Kidney epithelial cell (primary cell): ENCODE measurements around the gene IFT20. TPM values are rescaled to one million over a fixed set of nuclear protein-coding genes. Genes with fewer than 3 reads are reported as not detected.

Source experiments
- DNase-seq: peaks from one replicate; pipeline ENCODE4 v3.0.0-alpha.2; 2010; ENCODE audit warnings: low read depth
- H3K27me3 ChIP-seq: 2 replicates; pipeline ENCODE4 v1.6.0; 2011; ENCODE audit warnings: low read length; ENCODE audit not compliant: control insufficient read depth, insufficient read depth
- H3K36me3 ChIP-seq: 2 replicates; pipeline ENCODE4 v1.5.1; 2011; ENCODE audit warnings: low read length; ENCODE audit not compliant: control insufficient read depth, insufficient read depth
- H3K4me3 ChIP-seq: 2 replicates; pipeline ENCODE4 v1.5.1; 2011; ENCODE audit warnings: low read depth, mild to moderate bottlenecking, control low read depth, low read length
- total RNA-seq: library from RNA; depleted of rRNA; stranded (reverse); fragments of >200 nt; gene quantifications from 2 replicates; pipeline ENCODE4 v1.2.3, GENCODE V29; 2015
- TF ChIP-seq, protein P1 (sequence below): IDR thresholded peaks from 2 replicates; pipeline ENCODE4 v1.5.1; 2011; ENCODE audit warnings: mild to moderate bottlenecking, moderate library complexity, low read length, control low read depth, inconsistent platforms; ENCODE audit not compliant: insufficient read depth, poor library complexity, severe bottlenecking

IFT20 gene
- total RNA-seq, 1 donor from 2014 or later = 39.7 TPM

- H3K36me3 ChIP-seq = no peaks in the 10 kb centered on the region
- H3K4me3 ChIP-seq = no peak overlapping the region
- no peak for DNase-seq
- TF ChIP-seq, protein P1, sequence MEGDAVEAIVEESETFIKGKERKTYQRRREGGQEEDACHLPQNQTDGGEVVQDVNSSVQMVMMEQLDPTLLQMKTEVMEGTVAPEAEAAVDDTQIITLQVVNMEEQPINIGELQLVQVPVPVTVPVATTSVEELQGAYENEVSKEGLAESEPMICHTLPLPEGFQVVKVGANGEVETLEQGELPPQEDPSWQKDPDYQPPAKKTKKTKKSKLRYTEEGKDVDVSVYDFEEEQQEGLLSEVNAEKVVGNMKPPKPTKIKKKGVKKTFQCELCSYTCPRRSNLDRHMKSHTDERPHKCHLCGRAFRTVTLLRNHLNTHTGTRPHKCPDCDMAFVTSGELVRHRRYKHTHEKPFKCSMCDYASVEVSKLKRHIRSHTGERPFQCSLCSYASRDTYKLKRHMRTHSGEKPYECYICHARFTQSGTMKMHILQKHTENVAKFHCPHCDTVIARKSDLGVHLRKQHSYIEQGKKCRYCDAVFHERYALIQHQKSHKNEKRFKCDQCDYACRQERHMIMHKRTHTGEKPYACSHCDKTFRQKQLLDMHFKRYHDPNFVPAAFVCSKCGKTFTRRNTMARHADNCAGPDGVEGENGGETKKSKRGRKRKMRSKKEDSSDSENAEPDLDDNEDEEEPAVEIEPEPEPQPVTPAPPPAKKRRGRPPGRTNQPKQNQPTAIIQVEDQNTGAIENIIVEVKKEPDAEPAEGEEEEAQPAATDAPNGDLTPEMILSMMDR = no peak
- H3K27me3 ChIP-seq = no peaks in the 10 kb centered on the region
Measured at GRCh38 chr17:28317099-28317965, 17.9 kb downstream of the IFT20 start.

DNA sequence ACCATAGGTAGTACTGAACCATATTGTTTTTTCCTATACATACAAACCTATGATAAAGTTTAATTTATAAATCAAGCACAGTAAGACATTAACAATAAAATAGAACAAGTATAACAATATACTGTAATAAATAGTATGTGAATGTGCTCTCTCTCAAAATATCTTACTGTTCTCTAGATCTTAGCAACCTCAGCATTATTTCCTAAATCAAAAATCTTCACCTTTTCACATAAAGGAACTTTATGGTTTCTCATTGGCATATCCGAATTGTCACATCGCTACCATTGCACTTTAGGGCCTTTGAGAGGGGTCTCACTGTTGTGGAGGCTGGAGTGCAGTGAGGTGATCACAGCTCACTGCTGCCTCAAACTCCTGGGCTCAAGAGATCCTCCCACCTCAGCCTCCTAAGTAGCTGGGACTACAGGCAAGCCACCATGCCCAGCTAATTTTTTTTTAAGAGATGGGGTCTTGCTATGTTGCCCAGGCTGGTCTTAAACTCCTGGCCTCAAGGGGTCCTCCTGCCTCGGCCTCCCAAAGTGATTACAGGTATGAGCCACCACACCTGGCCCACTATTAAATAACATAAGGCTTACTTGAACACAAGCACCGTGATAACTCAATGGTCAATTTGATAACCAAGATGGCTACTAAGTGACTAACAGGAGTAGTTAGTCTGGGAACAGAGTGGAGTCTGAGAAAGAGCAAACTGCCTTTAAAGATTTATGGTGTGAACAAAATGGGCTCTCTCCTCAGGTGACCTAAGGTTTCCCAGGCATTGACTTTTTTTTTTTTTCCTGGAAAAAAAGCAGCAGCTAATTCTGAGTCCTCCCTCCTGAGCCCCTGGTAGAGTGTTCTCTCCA is 19.2 kb downstream of the IFT20 start:
- no peak for DNase-seq
- Histone ChIP-seq H3K4me3 (no peak overlapping the region), H3K36me3 (no peaks in the 10 kb centered on the region), H3K27me3 (no peaks in the 10 kb centered on the region)
- TF ChIP-seq, protein P1 = no peak

DNA sequence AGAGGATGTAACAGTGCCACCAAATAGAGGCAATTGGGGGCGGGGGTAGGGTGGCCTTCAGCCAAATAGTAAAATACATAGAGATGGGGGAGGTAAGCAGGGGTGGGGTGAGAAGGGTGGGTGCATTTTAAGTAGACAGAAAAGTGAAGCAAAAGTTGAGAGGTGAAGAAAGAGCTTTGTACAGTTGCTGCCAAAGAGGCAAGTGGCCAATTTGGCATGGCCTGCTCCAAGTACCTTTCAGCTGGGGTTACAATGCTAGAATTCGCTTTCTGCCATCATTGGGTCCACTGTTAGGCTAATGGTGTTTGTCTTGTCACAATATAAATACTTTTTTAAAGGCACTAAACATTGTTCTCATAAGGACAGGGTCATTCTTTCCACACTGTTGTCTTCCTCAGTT is 21.4 kb downstream of the IFT20 start:
- TF ChIP-seq, protein P1 = no peak
- Histone ChIP-seq H3K4me3 (no peak overlapping the region), H3K36me3 (no peaks in the 10 kb centered on the region), H3K27me3 (no peaks in the 10 kb centered on the region)
- DNase-seq = no peak

GRCh38 chr17:28306954-28307401 is 28.3 kb downstream of the IFT20 start:
- TF ChIP-seq, protein P1 = no peak
- no peak for DNase-seq
- Histone ChIP-seq H3K4me3 (no peak overlapping the region), H3K27me3 (peaks cover 7% of the 10 kb centered on the region), H3K36me3 (no peaks in the 10 kb centered on the region)

- Histone ChIP-seq H3K27me3 (no peaks in the 10 kb centered on the region), H3K36me3 (no peaks in the 10 kb centered on the region), H3K4me3 (no peak overlapping the region)
- DNase-seq = no peak
- TF ChIP-seq, protein P1 = no peak
Measured at GRCh38 chr17:28298449-28298848, 36.8 kb downstream of the IFT20 start.
